ENCODE measurements around the gene ADCY6. TPM values are rescaled to one million over a fixed set of nuclear protein-coding genes. Genes with fewer than 3 reads are reported as not detected.
A peak's percentile ranks its signal among the peaks of the same experiment; 100 is the strongest.

The ADCY6 gene
- total RNA-seq, 1 donor from 2014 or later, result 28.9 TPM

GRCh38 chr12:48814262-48815125, 25.6 kb upstream of the ADCY6 start:
- Histone ChIP-seq H3K27ac (ENCODE audit: low read depth, low read length) (peak overlapping the region; percentile 48), H3K4me3 (ENCODE audit: insufficient read depth, low read depth, low read length) (peak overlapping the region; percentile 83), H3K4me1 (ENCODE audit: insufficient read depth, low read length) (peaks cover 45% of the 10 kb centered on the region), H3K4me2 (ENCODE audit: low read length) (peak overlapping the region; percentile 100), H3K9me3 (ENCODE audit: insufficient read depth, low read depth, low read length) (no peaks in the 10 kb centered on the region), H4K20me1 (ENCODE audit: insufficient read depth, low read length) (peaks cover 12% of the 10 kb centered on the region), H3K27me3 (ENCODE audit: insufficient read depth, low read length) (no peaks in the 10 kb centered on the region), H2AFZ (ENCODE audit: low read depth, low read length) (peak overlapping the region; percentile 96), H3K36me3 (ENCODE audit: insufficient read depth, low read length) (no peaks in the 10 kb centered on the region), H3K79me2 (ENCODE audit: insufficient read depth, low read length) (peaks cover 26% of the 10 kb centered on the region), H3K9ac (ENCODE audit: low read length) (peak overlapping the region; percentile 91)
- Mint-ChIP-seq H3K9me3 (ENCODE audit: unreplicated experiment) (no peaks in the 10 kb centered on the region), H3K36me3 (ENCODE audit: low read depth, unreplicated experiment) (no peaks in the 10 kb centered on the region), H3K4me1 (ENCODE audit: low read depth, unreplicated experiment) (peaks cover 30% of the 10 kb centered on the region), H3K27me3 (ENCODE audit: low read depth, unreplicated experiment) (peaks cover 5% of the 10 kb centered on the region), H3K4me3 (ENCODE audit: unreplicated experiment) (peak overlapping the region; percentile 95), H3K27ac (ENCODE audit: unreplicated experiment) (peak overlapping the region; percentile 75)
- FAIRE-seq (no peak), DNase-seq (ENCODE audit: low read depth) (peak; percentile 38)
- TF ChIP-seq CTCF (IDR thresholded peaks at IDR 0.05; ENCODE audit: insufficient read depth, low read depth, low read length) (peak; percentile 71), EZH2 (IDR thresholded peaks at IDR 0.05; ENCODE audit: insufficient read depth, low read length) (no peak)

GRCh38 chr12:48813465-48814261, 24.8 kb upstream of the ADCY6 start:
- no peaks in the 10 kb centered on the region for H3K36me3 ChIP-seq (ENCODE audit: insufficient read depth, low read length)
- peak; percentile 53 for DNase-seq (ENCODE audit: low read depth)
- no peak for FAIRE-seq
- H3K79me2 ChIP-seq (ENCODE audit: insufficient read depth, low read length), result peaks cover 21% of the 10 kb centered on the region
- TF ChIP-seq EZH2 (IDR thresholded peaks at IDR 0.05; ENCODE audit: insufficient read depth, low read length) (no peak), CTCF (IDR thresholded peaks at IDR 0.05; ENCODE audit: insufficient read depth, low read depth, low read length) (no peak)
- H3K4me1 ChIP-seq (ENCODE audit: insufficient read depth, low read length), result peaks cover 45% of the 10 kb centered on the region
- peak overlapping the region; percentile 83 for H3K4me3 ChIP-seq (ENCODE audit: insufficient read depth, low read depth, low read length)
- Mint-ChIP-seq H3K9me3 (ENCODE audit: unreplicated experiment) (no peaks in the 10 kb centered on the region), H3K27me3 (ENCODE audit: low read depth, unreplicated experiment) (peaks cover 5% of the 10 kb centered on the region), H3K4me1 (ENCODE audit: low read depth, unreplicated experiment) (peaks cover 27% of the 10 kb centered on the region), H3K36me3 (ENCODE audit: low read depth, unreplicated experiment) (no peaks in the 10 kb centered on the region), H3K27ac (ENCODE audit: unreplicated experiment) (peak overlapping the region; percentile 75), H3K4me3 (ENCODE audit: unreplicated experiment) (peak overlapping the region; percentile 95)
- peaks cover 9% of the 10 kb centered on the region for H4K20me1 ChIP-seq (ENCODE audit: insufficient read depth, low read length)
- peak overlapping the region; percentile 91 for H3K9ac ChIP-seq (ENCODE audit: low read length)
- H3K9me3 ChIP-seq (ENCODE audit: insufficient read depth, low read depth, low read length), result no peaks in the 10 kb centered on the region
- H3K4me2 ChIP-seq (ENCODE audit: low read length), result peak overlapping the region; percentile 100
- no peaks in the 10 kb centered on the region for H3K27me3 ChIP-seq (ENCODE audit: insufficient read depth, low read length)
- peak overlapping the region; percentile 96 for H2AFZ ChIP-seq (ENCODE audit: low read depth, low read length)
- H3K27ac ChIP-seq (ENCODE audit: low read depth, low read length), result peak overlapping the region; percentile 48
